GM19023 (cell line): ENCODE data around the gene SEC24A.
"Not testable (repeated sequence)": the region's sequence is repeated elsewhere in the genome, so short reads cannot be mapped to it uniquely, and the experiment has no call there.

ENCODE experiments used
- ATAC-seq: cut with Tn5 transposase; IDR thresholded peaks from one replicate; pipeline ENCODE4 v1.9.1; 2021; ENCODE audit warnings: mild to moderate bottlenecking, moderate library complexity; ENCODE audit not compliant: unreplicated experiment

The SEC24A gene

GRCh38 chr5:134649163-134649835, 714 bp downstream of the SEC24A start:
- peak; percentile 27 for ATAC-seq

- not testable (repeated sequence) for ATAC-seq
These were observed 2.1 kb downstream of the SEC24A start for GRCh38 chr5:134650660-134651059.

GRCh38 chr5:134651531-134651930, 2.9 kb downstream of the SEC24A start:
- ATAC-seq = no peak

- no peak for ATAC-seq
These were observed 8.1 kb downstream of the SEC24A start for GRCh38 chr5:134656690-134657089.

- no peak for ATAC-seq
These were observed 10.9 kb downstream of the SEC24A start for GRCh38 chr5:134659456-134659855.

- ATAC-seq = no peak
These were observed 11.3 kb downstream of the SEC24A start for GRCh38 chr5:134659922-134660321.

GRCh38 chr5:134662971-134663370, 14.4 kb downstream of the SEC24A start:
- ATAC-seq = no peak

- no peak for ATAC-seq
These were observed 15.9 kb downstream of the SEC24A start for GRCh38 chr5:134664448-134664847.

GRCh38 chr5:134673546-134673945, 25.0 kb downstream of the SEC24A start:
- not testable (repeated sequence) for ATAC-seq

- not testable (repeated sequence) for ATAC-seq
These were observed 28.8 kb downstream of the SEC24A start for GRCh38 chr5:134677357-134677756.

GRCh38 chr5:134690144-134690543, 41.6 kb downstream of the SEC24A start:
- ATAC-seq = not testable (repeated sequence)

GRCh38 chr5:134692722-134693121, 44.1 kb downstream of the SEC24A start:
- ATAC-seq = no peak

GRCh38 chr5:134708301-134708700, 59.7 kb downstream of the SEC24A start:
- ATAC-seq = no peak

- ATAC-seq = no peak
These were observed 65.5 kb downstream of the SEC24A start for GRCh38 chr5:134714120-134714519.

- no peak for ATAC-seq
These were observed 66.0 kb downstream of the SEC24A start for GRCh38 chr5:134714541-134714940.

- not testable (repeated sequence) for ATAC-seq
These were observed 66.9 kb downstream of the SEC24A start for GRCh38 chr5:134715466-134715865.

- ATAC-seq = no peak
These were observed 76.3 kb downstream of the SEC24A start for GRCh38 chr5:134724872-134725271.

- no peak for ATAC-seq
These were observed 84.2 kb downstream of the SEC24A start for GRCh38 chr5:134732819-134733218.

- no peak for ATAC-seq
These were observed 86.7 kb downstream of the SEC24A start for GRCh38 chr5:134735243-134735642.

GRCh38 chr5:134736173-134736812, 87.7 kb downstream of the SEC24A start:
- ATAC-seq = no peak

- peak; percentile 97 for ATAC-seq
These were observed 89.8 kb downstream of the SEC24A start, which contains the start of gene CAMLG for GRCh38 chr5:134738133-134738962. TSS of gene CAMLG (plus strand) at chr5:134738548. CDS start at chr5:134738621, 73 bp downstream.
